Activated naive CD8-positive, alpha-beta T cell (primary cell): Measurements from ENCODE around the gene FRAS1.
"Not testable (repeated sequence)": the region's sequence is repeated elsewhere in the genome, so short reads cannot be mapped to it uniquely, and the experiment has no call there.

ENCODE experiments used
- H3K27ac Mint-ChIP-seq: one replicate; pipeline ENCODE4 v1.8.0; 2021; ENCODE audit warnings: mixed read lengths
- H3K27me3 Mint-ChIP-seq: one replicate; pipeline ENCODE4 v1.8.0; 2021; ENCODE audit warnings: mixed read lengths
- H3K36me3 Mint-ChIP-seq: one replicate; pipeline ENCODE4 v1.8.0; 2021; ENCODE audit warnings: mixed read lengths
- H3K4me1 Mint-ChIP-seq: one replicate; pipeline ENCODE4 v1.8.0; 2021; ENCODE audit warnings: low read depth, mixed read lengths
- H3K4me3 Mint-ChIP-seq: one replicate; pipeline ENCODE4 v1.8.0; 2021; ENCODE audit warnings: mild to moderate bottlenecking, mixed read lengths
- H3K9me3 Mint-ChIP-seq: one replicate; pipeline ENCODE4 v1.8.0; 2021; ENCODE audit warnings: low read depth, mixed read lengths

The FRAS1 gene

GRCh38 chr4:78074759-78075158 is 17.6 kb downstream of the FRAS1 start:
- no peaks in the 10 kb centered on the region for H3K36me3 Mint-ChIP-seq
- no peaks in the 10 kb centered on the region for H3K4me1 Mint-ChIP-seq
- H3K27ac Mint-ChIP-seq: no peak overlapping the region
- H3K4me3 Mint-ChIP-seq: no peak overlapping the region
- H3K27me3 Mint-ChIP-seq: peaks cover 34% of the 10 kb centered on the region
- no peaks in the 10 kb centered on the region for H3K9me3 Mint-ChIP-seq

GRCh38 chr4:78075986-78076385 is 18.9 kb downstream of the FRAS1 start:
- Mint-ChIP-seq H3K36me3 (no peaks in the 10 kb centered on the region), H3K9me3 (no peaks in the 10 kb centered on the region), H3K27me3 (peaks cover 28% of the 10 kb centered on the region), H3K4me1 (no peaks in the 10 kb centered on the region), H3K4me3 (no peak overlapping the region), H3K27ac (no peak overlapping the region)

- no peaks in the 10 kb centered on the region for H3K36me3 Mint-ChIP-seq
- H3K4me1 Mint-ChIP-seq: no peaks in the 10 kb centered on the region
- no peak overlapping the region for H3K4me3 Mint-ChIP-seq
- H3K27ac Mint-ChIP-seq: no peak overlapping the region
- H3K27me3 Mint-ChIP-seq: peaks cover 26% of the 10 kb centered on the region
- H3K9me3 Mint-ChIP-seq: no peaks in the 10 kb centered on the region
These were observed 21.0 kb downstream of the FRAS1 start for GRCh38 chr4:78078101-78078500.

- no peaks in the 10 kb centered on the region for H3K9me3 Mint-ChIP-seq
- peaks cover 19% of the 10 kb centered on the region for H3K27me3 Mint-ChIP-seq
- H3K27ac Mint-ChIP-seq: no peak overlapping the region
These were observed 22.8 kb downstream of the FRAS1 start for GRCh38 chr4:78079726-78080430.

GRCh38 chr4:78081541-78081940 is 24.4 kb downstream of the FRAS1 start:
- peaks cover 17% of the 10 kb centered on the region for H3K27me3 Mint-ChIP-seq
- H3K9me3 Mint-ChIP-seq: no peaks in the 10 kb centered on the region
- H3K36me3 Mint-ChIP-seq: no peaks in the 10 kb centered on the region
- H3K4me3 Mint-ChIP-seq: no peak overlapping the region
- H3K4me1 Mint-ChIP-seq: no peaks in the 10 kb centered on the region
- H3K27ac Mint-ChIP-seq: no peak overlapping the region

More at GRCh38 chr4:78079726-78080430, 22.8 kb downstream of the FRAS1 start:
- no peak overlapping the region for H3K4me3 Mint-ChIP-seq
- H3K36me3 Mint-ChIP-seq: no peaks in the 10 kb centered on the region
- no peaks in the 10 kb centered on the region for H3K4me1 Mint-ChIP-seq

- no peaks in the 10 kb centered on the region for H3K9me3 Mint-ChIP-seq
- no peaks in the 10 kb centered on the region for H3K36me3 Mint-ChIP-seq
- H3K27ac Mint-ChIP-seq: no peak overlapping the region
- no peaks in the 10 kb centered on the region for H3K4me1 Mint-ChIP-seq
- H3K4me3 Mint-ChIP-seq: no peak overlapping the region
- H3K27me3 Mint-ChIP-seq: peaks cover 14% of the 10 kb centered on the region
These were observed 25.9 kb downstream of the FRAS1 start for GRCh38 chr4:78083035-78083434.

GRCh38 chr4:78091534-78091933 is 34.4 kb downstream of the FRAS1 start:
- Mint-ChIP-seq H3K27me3 (peaks cover 8% of the 10 kb centered on the region), H3K36me3 (no peaks in the 10 kb centered on the region), H3K9me3 (no peaks in the 10 kb centered on the region), H3K4me3 (no peak overlapping the region), H3K27ac (no peak overlapping the region), H3K4me1 (no peaks in the 10 kb centered on the region)

GRCh38 chr4:78092350-78092749 is 35.2 kb downstream of the FRAS1 start:
- H3K27ac Mint-ChIP-seq, H3K4me3 Mint-ChIP-seq, H3K27me3 Mint-ChIP-seq: not testable (repeated sequence)

GRCh38 chr4:78092850-78093249 is 35.7 kb downstream of the FRAS1 start:
- H3K36me3 Mint-ChIP-seq: no peaks in the 10 kb centered on the region
- H3K27me3 Mint-ChIP-seq: peaks cover 8% of the 10 kb centered on the region
- H3K4me1 Mint-ChIP-seq: no peaks in the 10 kb centered on the region
- H3K9me3 Mint-ChIP-seq: no peaks in the 10 kb centered on the region
- H3K27ac Mint-ChIP-seq: no peak overlapping the region
- H3K4me3 Mint-ChIP-seq: no peak overlapping the region

More at GRCh38 chr4:78092350-78092749, 35.2 kb downstream of the FRAS1 start:
- H3K9me3 Mint-ChIP-seq, H3K4me1 Mint-ChIP-seq, H3K36me3 Mint-ChIP-seq: not testable (repeated sequence)

- no peaks in the 10 kb centered on the region for H3K36me3 Mint-ChIP-seq
- no peak overlapping the region for H3K4me3 Mint-ChIP-seq
- H3K4me1 Mint-ChIP-seq: no peaks in the 10 kb centered on the region
- H3K9me3 Mint-ChIP-seq: no peaks in the 10 kb centered on the region
- no peak overlapping the region for H3K27ac Mint-ChIP-seq
- H3K27me3 Mint-ChIP-seq: peaks cover 6% of the 10 kb centered on the region
These were observed 38.0 kb downstream of the FRAS1 start for GRCh38 chr4:78095081-78095480.

GRCh38 chr4:78099058-78099457 is 41.9 kb downstream of the FRAS1 start:
- Mint-ChIP-seq H3K4me3 (no peak overlapping the region), H3K27ac (no peak overlapping the region), H3K4me1 (no peaks in the 10 kb centered on the region), H3K9me3 (no peaks in the 10 kb centered on the region), H3K36me3 (peaks cover 2% of the 10 kb centered on the region), H3K27me3 (no peaks in the 10 kb centered on the region)

- Mint-ChIP-seq H3K36me3 (peaks cover 2% of the 10 kb centered on the region), H3K27me3 (no peaks in the 10 kb centered on the region), H3K9me3 (no peaks in the 10 kb centered on the region), H3K27ac (no peak overlapping the region), H3K4me3 (no peak overlapping the region), H3K4me1 (no peaks in the 10 kb centered on the region)
These were observed 42.9 kb downstream of the FRAS1 start for GRCh38 chr4:78100060-78100459.

GRCh38 chr4:78119698-78120097 is 62.6 kb downstream of the FRAS1 start:
- Mint-ChIP-seq H3K4me1 (no peaks in the 10 kb centered on the region), H3K36me3 (no peaks in the 10 kb centered on the region), H3K27me3 (peaks cover 2% of the 10 kb centered on the region), H3K27ac (no peak overlapping the region), H3K4me3 (no peak overlapping the region), H3K9me3 (no peaks in the 10 kb centered on the region)

GRCh38 chr4:78120144-78120880 is 63.2 kb downstream of the FRAS1 start:
- no peak overlapping the region for H3K27ac Mint-ChIP-seq
- no peaks in the 10 kb centered on the region for H3K9me3 Mint-ChIP-seq
- H3K36me3 Mint-ChIP-seq: no peaks in the 10 kb centered on the region
- H3K27me3 Mint-ChIP-seq: peaks cover 5% of the 10 kb centered on the region
- H3K4me1 Mint-ChIP-seq: no peaks in the 10 kb centered on the region
- H3K4me3 Mint-ChIP-seq: no peak overlapping the region

GRCh38 chr4:78121338-78121904 is 64.3 kb downstream of the FRAS1 start:
- no peaks in the 10 kb centered on the region for H3K4me1 Mint-ChIP-seq
- H3K27me3 Mint-ChIP-seq: peaks cover 5% of the 10 kb centered on the region
- no peak overlapping the region for H3K27ac Mint-ChIP-seq
- H3K36me3 Mint-ChIP-seq: no peaks in the 10 kb centered on the region
- no peak overlapping the region for H3K4me3 Mint-ChIP-seq
- no peaks in the 10 kb centered on the region for H3K9me3 Mint-ChIP-seq
